Umbilical cord (tissue), 2 donors: Measurements from ENCODE around the gene ANO6. TPM values are rescaled to one million over a fixed set of nuclear protein-coding genes. Genes with fewer than 3 reads are reported as not detected.
"Not testable (repeated sequence)": the region's sequence is repeated elsewhere in the genome, so short reads cannot be mapped to it uniquely, and the experiment has no call there.

Experiments used
- DNase-seq: peaks from one replicate; pipeline ENCODE4 v3.0.0-alpha.2; 2015; ENCODE audit warnings: low spot score
- total RNA-seq: library from RNA; depleted of rRNA; stranded (reverse); fragments of >200 nt; gene quantifications from one replicate; pipeline ENCODE4 v1.2.3, GENCODE V29; 2014; ENCODE audit warnings: low replicate concordance; ENCODE audit not compliant: insufficient read depth

ANO6 gene
- total RNA-seq, 1 donor from 2014 or later = 95.6 TPM

GRCh38 chr12:45242180-45242579 is 26.3 kb downstream of the ANO6 start:
- DNase-seq = no peak

- DNase-seq = no peak
Observed at GRCh38 chr12:45243963-45244362, 28.1 kb downstream of the ANO6 start.

GRCh38 chr12:45244561-45245343 is 28.9 kb downstream of the ANO6 start:
- peak; percentile 18 for DNase-seq

GRCh38 chr12:45246236-45246635 is 30.3 kb downstream of the ANO6 start:
- no peak for DNase-seq

GRCh38 chr12:45247589-45247988 is 31.7 kb downstream of the ANO6 start:
- no peak for DNase-seq

GRCh38 chr12:45248095-45248494 is 32.2 kb downstream of the ANO6 start:
- no peak for DNase-seq

GRCh38 chr12:45254254-45254653 is 38.4 kb downstream of the ANO6 start:
- DNase-seq = no peak

GRCh38 chr12:45256721-45257120 is 40.8 kb downstream of the ANO6 start:
- DNase-seq = no peak

GRCh38 chr12:45257185-45257930 is 41.5 kb downstream of the ANO6 start:
- DNase-seq = no peak

- DNase-seq = no peak
Observed at GRCh38 chr12:45259675-45260074, 43.8 kb downstream of the ANO6 start.

GRCh38 chr12:45260104-45260815 is 44.4 kb downstream of the ANO6 start:
- peak; percentile 61 for DNase-seq

GRCh38 chr12:45260854-45261253 is 45.0 kb downstream of the ANO6 start:
- no peak for DNase-seq

GRCh38 chr12:45262185-45262584 is 46.3 kb downstream of the ANO6 start:
- not testable (repeated sequence) for DNase-seq

- DNase-seq = peak; percentile 72
Observed at GRCh38 chr12:45263587-45263986, 47.7 kb downstream of the ANO6 start.

- DNase-seq = peak; percentile 98
Observed at GRCh38 chr12:45268672-45269411, 52.9 kb downstream of the ANO6 start.

GRCh38 chr12:45269412-45269751 is 53.5 kb downstream of the ANO6 start:
- DNase-seq = no peak

GRCh38 chr12:45270951-45271350 is 55.1 kb downstream of the ANO6 start:
- no peak for DNase-seq

- DNase-seq = peak; percentile 89
Observed at GRCh38 chr12:45273717-45274271, 57.9 kb downstream of the ANO6 start.

- no peak for DNase-seq
Observed at GRCh38 chr12:45276154-45276755, 60.4 kb downstream of the ANO6 start.

GRCh38 chr12:45278447-45278846 is 62.6 kb downstream of the ANO6 start:
- no peak for DNase-seq
